Activated effector memory CD4-positive, alpha-beta T cell treated with Interleukin-2 at 50 U/mL for 16 hours (primary cell): ENCODE measurements around the gene GNG12.

Experiments
- DNase-seq: peaks from one replicate; pipeline ENCODE4 v3.0.0-alpha.2; 2020

Gene GNG12

GRCh38 chr1:67832737-67833601 lies at the start of gene GNG12:
TSS of gene GNG12 (minus strand) at chr1:67833467. CDS start at chr1:67707686, 125,781 bp downstream.
- DNase-seq: no peak

- no peak for DNase-seq
Measured at GRCh38 chr1:67882196-67882958, 49.1 kb upstream of the GNG12 start.

GRCh38 chr1:67880056-67880601 lies 46.9 kb upstream of the GNG12 start:
- no peak for DNase-seq

- no peak for DNase-seq
Measured at GRCh38 chr1:67879485-67879884, 46.2 kb upstream of the GNG12 start.

- no peak for DNase-seq
Measured at GRCh38 chr1:67874501-67875111, 41.3 kb upstream of the GNG12 start.

GRCh38 chr1:67869233-67869632 lies 36.0 kb upstream of the GNG12 start:
- no peak for DNase-seq

GRCh38 chr1:67863637-67864036 lies 30.4 kb upstream of the GNG12 start:
- no peak for DNase-seq

- DNase-seq: no peak
Measured at GRCh38 chr1:67862685-67863084, 29.4 kb upstream of the GNG12 start.

GRCh38 chr1:67861856-67862516 lies 28.7 kb upstream of the GNG12 start:
- no peak for DNase-seq

GRCh38 chr1:67860776-67861175 lies 27.5 kb upstream of the GNG12 start:
- DNase-seq: no peak

- DNase-seq: no peak
Measured at GRCh38 chr1:67856921-67857320, 23.7 kb upstream of the GNG12 start.

GRCh38 chr1:67855961-67856360 lies 22.7 kb upstream of the GNG12 start:
- DNase-seq: no peak

- DNase-seq: no peak
Measured at GRCh38 chr1:67855444-67855843, 22.2 kb upstream of the GNG12 start.

GRCh38 chr1:67853704-67854103 lies 20.4 kb upstream of the GNG12 start:
- DNase-seq: no peak

- DNase-seq: no peak
Measured at GRCh38 chr1:67851800-67852199, 18.5 kb upstream of the GNG12 start.

GRCh38 chr1:67850611-67851075 lies 17.4 kb upstream of the GNG12 start:
- DNase-seq: no peak

- DNase-seq: no peak
Measured at GRCh38 chr1:67850151-67850551, 16.9 kb upstream of the GNG12 start.

GRCh38 chr1:67847466-67847865 lies 14.2 kb upstream of the GNG12 start:
- no peak for DNase-seq

GRCh38 chr1:67846538-67846937 lies 13.3 kb upstream of the GNG12 start:
- no peak for DNase-seq

GRCh38 chr1:67844988-67845387 lies 11.7 kb upstream of the GNG12 start:
- no peak for DNase-seq

- DNase-seq: no peak
Measured at GRCh38 chr1:67843746-67844145, 10.5 kb upstream of the GNG12 start.

- DNase-seq: no peak
Measured at GRCh38 chr1:67843331-67843730, 10.1 kb upstream of the GNG12 start.

- no peak for DNase-seq
Measured at GRCh38 chr1:67840449-67840848, 7.2 kb upstream of the GNG12 start.
